ENCODE data around the gene IGLL5.
"Not testable (repeated sequence)": the region's sequence is repeated elsewhere in the genome, so short reads cannot be mapped to it uniquely, and the experiment has no call there.

The IGLL5 gene

DNA sequence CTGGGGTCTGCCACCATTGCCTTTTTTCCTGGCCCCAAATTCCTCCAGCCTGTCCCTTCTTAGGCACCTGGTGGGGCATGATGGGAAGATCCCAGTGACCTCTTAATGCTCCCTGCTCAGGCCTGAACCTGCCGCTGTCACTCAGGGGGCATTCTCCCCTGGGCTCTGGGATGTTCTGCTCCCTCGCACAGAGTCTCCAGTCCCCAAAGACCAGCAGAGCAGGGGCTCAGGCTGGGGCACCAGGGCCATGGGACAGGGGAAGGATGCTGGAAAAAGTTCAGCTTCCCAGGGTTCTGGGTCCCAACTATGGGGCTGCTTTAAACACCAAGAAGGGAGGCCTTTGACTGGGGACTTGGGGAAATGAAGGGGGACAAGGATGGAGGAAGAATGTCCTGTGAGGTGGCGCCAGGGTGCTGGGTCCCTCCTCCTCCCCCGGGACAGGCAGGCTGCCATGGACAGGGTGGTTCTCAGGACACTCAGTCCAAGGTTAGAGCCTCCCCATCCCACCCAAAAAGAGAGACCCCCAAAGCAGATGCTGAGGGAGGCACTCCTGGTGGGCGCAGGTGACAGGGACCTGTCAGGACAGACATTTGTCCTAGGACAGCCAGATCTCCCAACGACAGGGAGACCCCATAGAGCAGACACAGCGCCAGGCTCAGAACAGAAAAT is 30.8 kb downstream of the IGLL5 start:
- DNase-seq (ENCODE audit: low read depth): no peak
- TF ChIP-seq, protein P1, sequence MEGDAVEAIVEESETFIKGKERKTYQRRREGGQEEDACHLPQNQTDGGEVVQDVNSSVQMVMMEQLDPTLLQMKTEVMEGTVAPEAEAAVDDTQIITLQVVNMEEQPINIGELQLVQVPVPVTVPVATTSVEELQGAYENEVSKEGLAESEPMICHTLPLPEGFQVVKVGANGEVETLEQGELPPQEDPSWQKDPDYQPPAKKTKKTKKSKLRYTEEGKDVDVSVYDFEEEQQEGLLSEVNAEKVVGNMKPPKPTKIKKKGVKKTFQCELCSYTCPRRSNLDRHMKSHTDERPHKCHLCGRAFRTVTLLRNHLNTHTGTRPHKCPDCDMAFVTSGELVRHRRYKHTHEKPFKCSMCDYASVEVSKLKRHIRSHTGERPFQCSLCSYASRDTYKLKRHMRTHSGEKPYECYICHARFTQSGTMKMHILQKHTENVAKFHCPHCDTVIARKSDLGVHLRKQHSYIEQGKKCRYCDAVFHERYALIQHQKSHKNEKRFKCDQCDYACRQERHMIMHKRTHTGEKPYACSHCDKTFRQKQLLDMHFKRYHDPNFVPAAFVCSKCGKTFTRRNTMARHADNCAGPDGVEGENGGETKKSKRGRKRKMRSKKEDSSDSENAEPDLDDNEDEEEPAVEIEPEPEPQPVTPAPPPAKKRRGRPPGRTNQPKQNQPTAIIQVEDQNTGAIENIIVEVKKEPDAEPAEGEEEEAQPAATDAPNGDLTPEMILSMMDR (conservative IDR thresholded peaks at IDR 0.05; ENCODE audit: low read length): no peak
- H3K4me3 ChIP-seq (ENCODE audit: low read length): no peak overlapping the region

DNA sequence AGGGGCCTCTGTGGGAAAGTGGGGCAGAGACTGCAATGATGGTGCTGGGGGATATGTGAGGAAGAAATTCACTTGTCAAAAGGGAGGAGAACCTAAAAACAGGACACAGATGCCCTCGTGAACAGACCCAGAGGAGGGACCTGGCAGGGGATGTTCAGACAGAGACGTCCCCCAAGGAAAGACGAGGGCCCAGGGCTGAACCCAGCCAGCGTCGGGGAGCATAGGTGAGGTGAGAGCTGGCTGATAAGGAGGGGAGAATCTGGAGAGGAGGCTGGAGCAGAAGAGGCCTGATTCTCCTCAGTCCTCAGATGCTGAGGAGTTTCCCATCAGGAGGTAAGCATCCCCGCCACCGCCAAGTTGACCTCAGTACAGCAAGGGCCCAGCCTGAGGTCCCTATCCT is 31.4 kb downstream of the IGLL5 start:
- TF ChIP-seq, protein P1 (conservative IDR thresholded peaks at IDR 0.05; ENCODE audit: low read length): no peak
- H3K4me3 ChIP-seq (ENCODE audit: low read length): no peak overlapping the region
- DNase-seq (ENCODE audit: low read depth): no peak

DNA sequence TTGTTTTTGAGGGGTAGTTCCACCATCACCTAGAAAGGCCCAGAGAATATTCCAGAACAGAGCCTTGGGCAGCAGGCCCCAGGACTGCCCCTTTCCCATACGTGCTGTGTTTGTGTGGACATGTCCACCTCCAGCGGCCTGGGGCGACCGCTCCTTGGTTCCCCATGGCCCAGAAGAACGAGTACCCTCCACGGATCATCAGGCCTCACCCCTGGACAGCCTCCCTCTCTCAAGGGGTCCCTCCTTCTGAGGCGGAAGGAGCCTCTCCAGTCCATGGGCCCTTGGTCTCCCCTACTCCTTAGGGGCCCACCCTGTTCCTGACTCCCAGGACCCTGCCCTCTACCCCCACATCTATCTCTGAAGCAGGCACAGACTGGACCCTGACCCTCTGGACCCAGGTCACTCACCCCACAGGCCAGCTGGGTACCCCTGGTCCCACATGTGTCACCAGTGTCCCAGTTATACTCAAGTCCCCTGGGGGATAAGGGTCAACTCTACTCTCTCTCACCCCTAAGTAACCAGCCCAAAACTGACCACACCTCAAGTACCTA is 32.6 kb downstream of the IGLL5 start:
- TF ChIP-seq, protein P1 (conservative IDR thresholded peaks at IDR 0.05; ENCODE audit: low read length): no peak
- DNase-seq (ENCODE audit: low read depth): no peak

DNA sequence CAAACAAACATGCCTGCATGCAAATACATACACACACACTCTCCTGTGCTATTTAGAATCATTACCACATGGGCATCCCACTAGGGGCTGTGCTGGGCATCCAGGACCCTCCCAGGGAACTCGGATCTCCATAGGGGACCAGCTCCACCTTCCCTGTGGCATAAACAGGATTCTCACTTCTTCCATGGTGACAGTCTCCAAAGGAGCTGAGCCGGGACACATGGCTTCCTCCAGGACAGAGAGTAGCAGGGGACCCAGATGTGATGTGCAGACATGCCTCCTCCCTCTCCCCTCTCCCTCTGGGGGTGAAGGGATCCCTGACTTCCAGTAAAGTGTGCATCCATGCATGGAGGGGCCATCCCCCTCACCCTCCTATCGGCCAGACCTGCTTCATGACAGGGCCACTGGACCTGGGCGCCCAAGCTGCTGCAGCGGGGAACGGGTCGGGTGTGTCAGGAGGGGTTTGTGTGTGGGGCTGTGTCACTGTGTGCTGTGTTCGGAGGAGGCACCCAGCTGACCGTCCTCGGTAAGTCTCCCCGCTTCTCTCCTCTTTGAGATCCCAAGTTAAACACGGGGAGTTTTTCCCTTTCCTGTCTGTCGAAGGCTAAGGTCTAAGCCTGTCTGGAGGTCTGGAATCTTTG is 33.4 kb downstream of the IGLL5 start:
- DNase-seq (ENCODE audit: low read depth): no peak
- TF ChIP-seq, protein P1 (conservative IDR thresholded peaks at IDR 0.05; ENCODE audit: low read length): no peak
- H3K4me3 ChIP-seq (ENCODE audit: low read length): no peak overlapping the region

More for the DNA sequence above, 32.6 kb downstream of the IGLL5 start:
- H3K4me3 ChIP-seq (ENCODE audit: low read length): no peak overlapping the region

DNA sequence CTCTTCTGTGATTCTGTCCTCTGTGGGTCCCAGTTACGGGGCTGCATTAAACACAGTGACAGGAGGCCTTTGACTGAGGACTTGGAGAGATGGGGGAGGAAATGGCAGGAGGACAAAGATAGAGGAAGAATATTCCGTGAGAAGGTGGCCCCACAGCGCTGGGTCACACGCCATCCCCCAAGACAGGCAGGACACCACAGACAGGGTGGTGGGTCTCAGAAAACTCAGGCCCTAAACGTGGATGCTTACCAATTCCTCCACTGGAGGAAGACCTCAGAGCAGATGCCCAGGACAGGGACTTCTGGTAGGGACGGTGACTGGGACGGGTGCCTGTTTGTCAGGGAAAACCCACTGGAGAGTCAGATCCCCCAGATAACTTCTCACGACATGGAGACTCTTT is 34.0 kb downstream of the IGLL5 start:
- H3K4me3 ChIP-seq (ENCODE audit: low read length): no peak overlapping the region
- no peak for DNase-seq (ENCODE audit: low read depth)
- TF ChIP-seq, protein P1 (conservative IDR thresholded peaks at IDR 0.05; ENCODE audit: low read length): no peak

DNA sequence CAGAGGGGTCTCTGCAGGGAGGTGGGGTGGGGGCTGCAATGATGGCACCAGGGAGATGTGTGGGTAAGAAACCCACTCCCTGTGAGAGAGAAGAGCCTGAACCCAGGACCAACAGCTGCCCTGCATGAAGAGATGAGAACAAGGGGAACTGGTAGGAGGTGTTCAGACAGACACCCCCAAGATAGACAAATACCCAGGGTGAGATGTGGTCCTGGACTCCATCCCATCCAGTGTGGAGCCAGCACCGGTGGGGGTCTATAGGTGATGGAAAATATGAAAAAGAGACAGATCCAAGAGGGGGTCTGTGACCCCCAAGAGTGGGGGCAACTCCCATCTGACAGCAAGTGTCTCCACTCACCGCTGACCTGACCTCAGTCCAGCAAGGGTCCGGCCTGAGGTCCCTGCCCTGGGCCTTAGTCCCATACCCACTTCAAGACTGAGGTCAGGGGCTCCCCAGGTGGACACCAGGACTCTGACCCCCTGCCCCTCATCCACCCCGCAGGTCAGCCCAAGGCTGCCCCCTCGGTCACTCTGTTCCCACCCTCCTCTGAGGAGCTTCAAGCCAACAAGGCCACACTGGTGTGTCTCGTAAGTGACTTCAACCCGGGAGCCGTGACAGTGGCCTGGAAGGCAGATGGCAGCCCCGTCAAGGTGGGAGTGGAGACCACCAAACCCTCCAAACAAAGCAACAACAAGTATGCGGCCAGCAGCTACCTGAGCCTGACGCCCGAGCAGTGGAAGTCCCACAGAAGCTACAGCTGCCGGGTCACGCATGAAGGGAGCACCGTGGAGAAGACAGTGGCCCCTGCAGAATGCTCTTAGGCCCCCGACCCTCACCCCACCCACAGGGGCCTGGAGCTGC is 34.7 kb downstream of the IGLL5 start:
- DNase-seq (ENCODE audit: low read depth); H3K4me3 ChIP-seq (ENCODE audit: low read length): not testable (repeated sequence)

DNA sequence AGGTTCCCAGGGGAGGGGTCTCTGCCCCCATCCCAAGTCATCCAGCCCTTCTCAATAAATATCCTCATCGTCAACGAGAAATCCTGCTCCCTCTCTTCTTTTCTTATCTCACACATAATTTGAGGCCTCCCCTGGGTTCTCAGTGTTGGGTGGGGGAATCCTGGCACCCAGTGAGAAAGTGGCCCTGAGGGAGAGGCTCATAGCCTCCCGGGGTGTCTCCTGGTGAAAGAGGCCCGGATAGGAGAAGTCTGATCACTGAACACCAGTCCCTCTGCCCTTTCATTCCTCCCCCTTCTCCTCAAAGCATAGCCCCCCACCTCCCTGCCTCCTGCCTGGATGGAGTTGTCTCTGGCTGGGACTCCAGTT is 35.3 kb downstream of the IGLL5 start:
- no peak overlapping the region for H3K4me3 ChIP-seq (ENCODE audit: low read length)
- no peak for DNase-seq (ENCODE audit: low read depth)
- TF ChIP-seq, protein P1 (conservative IDR thresholded peaks at IDR 0.05; ENCODE audit: low read length): no peak

Data from AG10803 (cell line).